AG20443 (cell line): ENCODE data around the gene ARF5.
A peak's percentile ranks its signal among the peaks of the same experiment; 100 is the strongest.
"Not testable (repeated sequence)": the region's sequence is repeated elsewhere in the genome, so short reads cannot be mapped to it uniquely, and the experiment has no call there.

Source experiments
- DNase-seq: peaks from one replicate; pipeline ENCODE4 v3.0.0; 2012; ENCODE audit warnings: low spot score, mixed read lengths

ARF5 gene

DNA sequence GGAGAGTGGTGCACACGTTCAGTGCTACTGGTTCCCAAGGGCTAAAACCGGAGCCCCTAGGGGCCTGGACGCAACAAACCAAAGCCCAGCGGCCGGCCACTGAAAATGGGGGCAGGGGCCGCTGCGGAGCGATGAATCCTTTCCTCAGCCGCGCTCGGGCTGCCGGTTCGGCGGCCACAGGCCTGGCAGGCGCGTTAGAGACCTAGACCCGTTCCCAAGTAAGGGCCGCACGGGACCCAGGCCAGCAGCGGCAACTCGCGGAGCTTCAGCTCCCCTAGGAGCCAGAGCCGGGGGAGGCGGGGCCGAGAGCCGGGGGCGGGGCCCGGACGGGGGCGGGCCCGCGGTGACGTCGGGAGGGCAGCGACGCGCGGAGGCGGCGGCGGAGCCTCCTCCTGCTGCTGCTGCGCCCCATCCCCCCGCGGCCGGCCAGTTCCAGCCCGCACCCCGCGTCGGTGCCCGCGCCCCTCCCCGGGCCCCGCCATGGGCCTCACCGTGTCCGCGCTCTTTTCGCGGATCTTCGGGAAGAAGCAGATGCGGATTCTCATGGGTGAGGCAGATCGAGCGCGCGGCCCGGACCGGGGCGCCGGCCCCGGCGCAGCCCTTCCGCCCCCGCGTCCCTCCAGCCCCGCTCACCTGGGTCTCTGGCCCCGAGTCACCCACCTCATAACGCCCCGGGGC is at the start of gene ARF5:
TSS of gene ARF5 (plus strand) at position 393 of the 678 bp plus-strand sequence. CDS start at position 481, 88 bp downstream.
- DNase-seq = peak; percentile 98

DNA sequence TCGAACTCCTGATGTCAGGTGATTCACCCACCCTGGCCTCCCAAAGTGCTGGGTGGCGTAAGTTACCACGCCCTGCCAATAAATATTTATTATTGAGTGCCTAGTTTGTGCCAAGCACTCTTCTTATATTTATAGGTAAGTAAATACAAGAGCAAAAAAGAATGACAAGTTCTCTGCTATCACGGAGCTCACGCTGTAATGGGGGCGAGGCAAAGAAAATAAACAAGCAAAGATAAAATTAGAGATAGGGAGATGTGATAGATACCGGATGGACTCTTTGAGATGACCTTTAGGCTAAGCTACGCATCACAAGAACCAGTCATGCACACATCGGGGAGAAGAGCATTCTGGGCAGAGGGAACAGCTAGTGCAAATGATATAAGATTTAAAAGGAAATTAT is 49.1 kb upstream of the ARF5 start:
- no peak for DNase-seq

DNA sequence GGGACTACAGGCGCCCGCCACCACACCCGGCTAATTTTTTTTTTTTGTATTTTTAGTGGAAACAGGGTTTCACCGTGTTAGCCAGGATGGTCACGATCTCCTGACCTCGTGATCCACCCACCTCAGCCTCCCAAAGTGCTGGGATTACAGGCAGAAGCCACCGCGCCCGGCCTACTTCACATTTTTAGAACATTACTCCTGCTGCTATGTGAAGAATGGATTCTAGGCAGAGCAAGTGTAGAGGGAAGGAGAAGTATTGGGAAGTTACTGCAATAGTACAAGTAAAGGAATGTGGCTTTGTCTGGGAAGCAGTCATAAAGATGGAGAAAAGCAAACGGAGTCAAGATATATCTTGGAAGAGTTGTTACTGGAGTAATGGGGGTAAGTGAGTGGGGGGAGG is 47.8 kb upstream of the ARF5 start:
- DNase-seq = not testable (repeated sequence)

DNA sequence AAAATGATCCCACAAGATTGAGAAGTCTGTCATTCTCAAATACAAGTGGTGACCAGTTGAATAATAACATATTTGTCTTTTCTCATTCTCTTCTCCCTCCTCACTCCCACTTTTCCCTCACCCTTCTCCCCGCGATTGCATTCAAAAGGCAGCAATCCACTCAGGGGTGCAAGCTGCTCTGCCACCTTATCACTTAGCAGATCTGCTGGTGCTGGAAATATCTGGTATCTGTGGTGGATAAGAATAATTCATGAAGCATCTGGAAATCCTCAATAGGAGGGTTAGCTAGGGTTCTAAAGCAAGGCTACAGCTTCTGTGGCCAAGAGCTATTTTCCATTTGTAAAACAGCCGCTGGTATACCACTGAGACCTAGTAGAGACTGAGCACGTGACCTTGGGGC is 46.7 kb upstream of the ARF5 start:
- DNase-seq = no peak

DNA sequence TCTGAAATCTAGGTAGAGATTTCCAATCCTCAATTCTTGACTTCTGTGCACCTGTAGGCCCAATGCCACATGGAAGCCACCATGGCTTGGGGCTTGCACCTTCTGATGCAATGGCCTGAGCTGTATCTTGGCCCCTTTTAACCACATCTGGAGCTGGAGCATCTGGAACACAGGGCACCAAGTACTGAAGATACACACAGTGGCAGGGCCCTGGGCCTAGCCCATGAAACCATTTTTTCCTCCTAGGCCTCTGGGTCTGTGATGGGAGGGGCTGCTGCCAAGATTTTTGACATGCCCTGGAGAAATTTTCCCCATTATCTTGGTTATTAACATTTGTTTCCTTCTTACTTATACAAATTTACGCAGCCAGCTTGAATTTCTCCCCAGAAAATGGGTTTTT is 41.9 kb upstream of the ARF5 start:
- DNase-seq = no peak

DNA sequence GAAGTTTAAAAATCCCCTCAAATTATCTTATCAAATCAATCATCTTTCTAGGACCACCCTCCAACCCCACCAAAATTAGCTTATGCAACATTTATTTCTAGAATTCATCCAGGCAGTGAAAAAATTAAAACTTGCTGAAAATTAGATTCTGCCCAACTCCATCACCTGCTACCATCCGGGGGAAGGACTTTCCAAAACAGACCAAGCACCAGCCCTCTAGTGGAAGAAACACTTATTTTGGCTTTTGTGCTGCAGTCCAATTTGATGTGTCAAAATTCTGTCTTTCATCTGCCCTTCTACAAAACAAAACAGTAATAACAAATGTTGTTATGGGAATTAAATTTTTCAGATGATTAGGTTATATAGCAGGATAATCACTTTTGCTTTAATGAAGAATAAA is 38.0 kb upstream of the ARF5 start:
- DNase-seq = no peak

DNA sequence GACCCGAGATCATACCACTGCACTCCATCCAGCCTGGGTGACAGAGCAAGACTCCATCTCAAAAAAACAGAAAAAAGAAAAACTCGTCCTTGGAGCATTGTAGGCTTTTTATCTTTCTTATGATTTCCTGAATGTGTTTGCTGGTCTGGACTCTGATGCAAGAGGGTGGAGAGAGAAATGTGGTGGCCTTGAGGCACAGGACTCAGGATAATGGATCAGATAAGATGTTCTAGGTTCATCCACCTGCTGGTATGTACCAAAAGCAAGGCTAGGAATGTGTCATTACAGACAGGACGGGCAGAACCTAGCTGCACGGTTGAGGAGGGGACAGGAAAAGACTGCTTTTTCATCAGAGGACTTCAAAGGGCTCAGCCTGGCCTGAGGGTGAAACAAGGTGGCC is 36.3 kb upstream of the ARF5 start:
- DNase-seq = no peak

DNA sequence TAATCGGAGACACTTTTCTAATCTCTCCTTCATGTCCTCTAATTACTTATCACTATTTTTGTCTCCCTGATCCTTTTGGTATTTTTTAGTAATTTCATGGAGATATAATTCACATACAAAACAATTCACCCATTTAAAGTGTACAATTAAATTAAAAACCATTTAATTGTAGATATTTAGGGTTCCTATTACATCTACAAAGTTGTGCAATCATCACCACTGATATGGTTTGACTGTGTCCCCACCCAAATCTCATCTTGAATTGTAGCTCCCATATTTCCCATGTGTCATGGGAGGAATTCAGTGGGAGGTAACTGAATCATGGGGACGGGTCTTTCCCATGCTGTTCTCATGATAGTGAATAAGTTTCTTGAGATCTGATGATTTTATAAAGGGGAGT is 31.8 kb upstream of the ARF5 start:
- no peak for DNase-seq

DNA sequence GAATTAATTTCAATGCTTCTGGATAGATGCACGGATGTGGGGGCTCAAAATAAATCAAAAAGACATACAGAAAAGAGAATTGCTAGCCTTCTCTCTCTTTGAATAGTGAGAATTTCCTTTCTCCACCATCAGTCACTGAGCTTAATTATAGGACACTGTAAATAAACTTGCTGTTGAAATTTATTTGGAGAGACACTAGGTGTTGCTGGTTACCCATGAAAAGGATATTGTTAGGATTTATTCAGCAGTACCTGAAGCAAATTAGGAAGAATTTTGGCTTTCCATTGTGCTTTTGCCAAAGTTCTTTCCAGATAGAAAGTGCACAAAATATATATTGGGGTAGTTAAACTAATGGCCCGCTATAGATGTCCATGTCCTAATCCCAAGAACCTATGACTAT is 30.4 kb upstream of the ARF5 start:
- no peak for DNase-seq

DNA sequence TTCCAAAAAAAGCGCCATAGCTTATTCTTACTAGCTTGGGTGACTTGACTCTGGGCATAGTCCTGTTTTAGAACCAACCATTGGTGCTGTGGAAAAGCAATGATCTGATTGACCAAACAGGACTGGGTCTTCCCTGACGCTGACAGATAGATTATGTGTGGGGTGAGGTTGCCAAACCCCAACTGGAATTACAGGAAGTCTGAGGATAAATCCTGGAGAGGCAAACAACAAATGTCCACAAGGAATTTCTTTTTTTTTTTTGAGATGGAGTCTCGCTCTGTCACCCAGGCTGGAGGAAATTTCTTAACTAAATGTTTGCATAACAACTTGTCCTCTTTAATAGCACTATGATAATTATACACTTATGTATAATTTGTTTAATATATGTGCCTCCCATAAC is 22.0 kb upstream of the ARF5 start:
- DNase-seq = no peak

DNA sequence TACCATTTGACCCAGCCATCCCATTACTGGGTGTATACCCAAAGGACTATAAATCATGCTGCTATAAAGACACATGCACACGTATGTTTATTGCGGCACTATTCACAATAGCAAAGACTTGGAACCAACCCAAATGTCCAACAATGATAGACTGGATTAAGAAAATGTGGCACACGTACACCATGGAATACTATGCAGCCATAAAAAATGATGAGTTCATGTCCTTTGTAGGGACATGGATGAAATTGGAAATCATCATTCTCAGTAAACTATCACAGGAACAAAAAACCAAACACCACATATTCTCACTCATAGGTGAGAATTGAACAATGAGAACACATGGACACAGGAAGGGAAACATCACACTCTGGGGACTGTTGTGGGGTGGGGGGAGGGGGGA is 20.2 kb upstream of the ARF5 start:
- not testable (repeated sequence) for DNase-seq

DNA sequence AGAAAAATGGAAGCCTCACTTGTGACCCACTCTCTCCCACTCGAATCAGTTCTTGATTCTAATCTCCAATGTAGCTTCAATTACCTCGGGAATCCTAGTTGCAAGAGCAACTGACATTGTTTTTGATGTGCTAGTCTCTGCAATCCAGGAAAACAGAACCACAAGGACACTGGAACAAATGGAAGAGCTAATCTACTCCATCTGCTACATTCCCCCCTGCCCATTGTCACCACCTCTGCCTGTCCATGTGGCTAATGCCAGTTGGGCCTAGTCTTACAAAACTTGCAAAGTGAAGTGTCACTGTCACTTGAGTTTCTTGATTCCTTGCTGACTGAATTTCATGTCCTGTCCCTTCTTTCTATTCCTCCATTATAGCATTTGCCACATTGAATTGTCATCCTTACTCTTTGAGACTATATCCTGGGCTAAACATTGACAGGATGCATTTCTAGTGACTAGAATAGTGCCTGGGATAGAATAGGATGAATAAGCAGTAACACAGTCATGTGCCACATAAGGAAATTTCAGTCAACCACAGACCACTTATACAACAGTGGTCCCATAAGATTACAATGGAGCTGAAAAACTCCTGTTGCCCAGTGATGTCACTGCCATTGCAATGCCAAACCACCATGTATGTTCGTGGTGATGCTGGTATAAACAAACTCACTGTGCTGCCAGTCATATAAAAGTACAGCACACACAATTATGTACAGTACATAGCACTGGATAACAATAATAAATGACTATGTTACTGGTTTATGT is 16.3 kb upstream of the ARF5 start:
- no peak for DNase-seq

DNA sequence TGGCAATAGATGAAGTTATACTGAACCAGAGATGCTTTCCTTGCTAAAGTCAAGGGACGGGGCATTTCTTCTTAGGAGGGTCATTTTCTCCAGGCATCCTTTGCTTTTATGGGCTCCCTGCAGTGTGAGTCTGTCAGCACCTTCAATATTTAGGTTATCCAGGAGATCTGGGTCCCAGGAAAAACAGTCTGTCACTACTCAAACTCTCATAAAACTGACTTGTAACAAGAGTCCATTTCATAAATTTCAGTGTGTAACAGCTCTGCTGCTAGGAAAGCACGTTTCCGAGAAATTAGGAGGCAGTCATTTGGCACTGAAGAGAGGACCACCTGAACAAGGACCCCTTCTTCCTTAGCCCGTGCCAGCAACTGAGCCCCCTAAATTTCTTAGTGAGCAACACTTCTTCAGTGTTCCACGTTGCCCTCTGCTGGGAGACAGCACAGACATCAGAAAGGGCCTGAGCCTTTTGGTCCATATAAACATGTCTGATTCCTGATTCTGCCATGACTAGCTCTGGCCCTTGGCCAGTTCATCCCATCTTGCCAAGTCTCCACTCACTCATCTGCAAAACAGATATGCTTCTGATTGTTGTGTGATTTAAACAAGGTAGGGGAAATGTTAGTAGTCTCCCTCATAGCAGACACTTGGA is 10.1 kb upstream of the ARF5 start:
- peak; percentile 32 for DNase-seq

DNA sequence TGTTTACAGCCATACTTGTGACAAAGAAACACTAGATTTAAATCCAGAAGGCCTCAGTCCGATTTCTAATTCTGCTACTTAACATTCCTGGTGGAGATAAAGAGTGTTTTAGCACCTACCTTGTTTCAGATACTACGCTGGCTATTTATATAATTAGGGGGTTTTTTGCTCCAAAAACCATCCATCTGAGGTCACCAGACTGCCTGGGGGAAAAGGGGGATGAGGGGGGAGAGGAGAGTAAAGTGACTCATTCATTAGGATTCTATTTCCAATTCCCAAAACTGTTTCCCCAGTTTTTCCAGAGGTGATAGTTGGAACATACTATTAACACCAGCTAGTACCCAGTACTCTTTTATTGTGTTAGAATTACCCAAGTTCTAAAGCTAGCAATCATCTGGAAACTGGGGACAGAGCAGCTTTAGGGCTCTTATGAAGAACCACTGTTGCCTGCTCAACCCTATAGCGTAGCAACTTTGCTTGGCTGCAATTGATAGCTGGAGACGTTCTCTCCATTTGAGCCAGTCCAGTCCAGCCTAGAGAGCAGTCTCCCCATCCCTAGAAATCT is 9.4 kb upstream of the ARF5 start:
- DNase-seq = peak; percentile 33

DNA sequence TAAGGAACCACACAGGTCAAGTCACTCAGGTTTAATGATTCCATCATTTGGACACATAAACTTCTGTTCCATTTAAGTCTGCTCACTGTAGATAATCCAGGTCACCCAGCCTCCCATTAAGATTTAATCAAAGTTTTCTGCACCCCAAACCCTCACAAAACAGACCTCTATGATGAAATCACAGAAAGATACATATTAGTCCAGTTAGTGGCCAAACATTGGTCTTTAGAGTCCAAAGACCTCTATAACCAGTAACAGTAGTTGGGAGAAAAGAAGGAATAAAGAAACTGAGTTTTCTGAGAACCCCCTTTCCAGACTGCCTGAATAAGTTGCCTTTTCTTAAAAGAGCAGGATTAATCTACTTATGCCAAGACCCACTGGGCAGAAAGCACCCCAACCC is 7.6 kb upstream of the ARF5 start:
- DNase-seq = no peak

DNA sequence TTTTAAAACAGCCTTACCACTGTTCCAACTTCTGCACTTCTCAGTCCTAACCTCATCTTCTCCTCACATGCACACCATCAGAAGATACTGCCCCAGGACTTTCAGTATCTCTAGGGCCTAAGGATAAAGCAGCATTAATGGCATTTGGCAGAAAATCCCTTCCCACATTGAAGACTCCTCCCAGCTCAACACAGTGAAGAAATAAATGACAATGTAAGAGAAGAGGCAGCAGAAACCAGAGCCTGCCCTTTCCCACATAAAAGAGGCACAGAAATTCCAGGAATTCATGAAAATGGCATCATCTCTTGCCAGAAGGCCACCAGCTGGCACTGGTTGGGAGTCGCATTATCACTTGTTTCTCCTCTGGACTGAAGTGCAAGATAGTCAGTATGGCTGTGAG is 6.5 kb upstream of the ARF5 start:
- DNase-seq = no peak

DNA sequence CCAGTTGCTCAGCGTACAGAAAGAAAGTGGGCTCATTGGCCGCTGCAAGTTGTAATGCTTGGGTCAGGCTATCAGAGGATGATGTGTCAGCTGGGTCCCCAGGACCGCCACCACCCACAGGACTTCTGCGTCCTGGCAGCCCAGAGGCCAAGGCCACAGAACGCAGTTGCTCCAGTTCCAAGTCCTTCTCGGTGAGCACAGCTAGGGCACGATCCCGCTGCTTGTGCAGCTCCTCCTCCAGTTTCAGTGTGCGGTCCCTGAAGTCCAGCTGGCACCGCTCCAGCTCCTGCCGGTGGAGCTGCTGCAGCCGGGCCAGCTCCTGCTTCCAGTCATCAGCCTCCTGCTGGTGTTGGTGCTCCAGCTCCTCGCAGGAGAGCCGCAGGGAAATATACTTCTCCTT is 5.8 kb upstream of the ARF5 start:
- no peak for DNase-seq

DNA sequence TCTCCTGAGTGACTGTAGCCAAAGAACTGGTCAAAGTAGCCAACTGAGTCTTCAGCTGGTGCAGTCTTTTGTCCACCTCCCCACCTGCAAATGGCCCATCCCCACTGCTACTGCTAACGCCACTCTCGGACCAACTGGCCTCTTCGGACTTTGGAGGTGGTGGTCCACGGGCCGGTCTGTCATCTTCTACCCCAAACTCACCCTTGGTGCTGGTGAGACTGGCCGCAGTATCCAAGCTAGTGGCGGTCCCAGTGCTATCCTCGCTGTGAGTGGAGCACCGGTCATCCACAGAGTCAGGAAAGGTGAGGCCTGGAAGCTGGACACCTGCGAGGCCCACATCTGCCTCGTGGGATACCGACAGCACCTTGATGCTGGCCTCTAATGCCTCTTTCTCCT is 3.6 kb upstream of the ARF5 start:
- no peak for DNase-seq

DNA sequence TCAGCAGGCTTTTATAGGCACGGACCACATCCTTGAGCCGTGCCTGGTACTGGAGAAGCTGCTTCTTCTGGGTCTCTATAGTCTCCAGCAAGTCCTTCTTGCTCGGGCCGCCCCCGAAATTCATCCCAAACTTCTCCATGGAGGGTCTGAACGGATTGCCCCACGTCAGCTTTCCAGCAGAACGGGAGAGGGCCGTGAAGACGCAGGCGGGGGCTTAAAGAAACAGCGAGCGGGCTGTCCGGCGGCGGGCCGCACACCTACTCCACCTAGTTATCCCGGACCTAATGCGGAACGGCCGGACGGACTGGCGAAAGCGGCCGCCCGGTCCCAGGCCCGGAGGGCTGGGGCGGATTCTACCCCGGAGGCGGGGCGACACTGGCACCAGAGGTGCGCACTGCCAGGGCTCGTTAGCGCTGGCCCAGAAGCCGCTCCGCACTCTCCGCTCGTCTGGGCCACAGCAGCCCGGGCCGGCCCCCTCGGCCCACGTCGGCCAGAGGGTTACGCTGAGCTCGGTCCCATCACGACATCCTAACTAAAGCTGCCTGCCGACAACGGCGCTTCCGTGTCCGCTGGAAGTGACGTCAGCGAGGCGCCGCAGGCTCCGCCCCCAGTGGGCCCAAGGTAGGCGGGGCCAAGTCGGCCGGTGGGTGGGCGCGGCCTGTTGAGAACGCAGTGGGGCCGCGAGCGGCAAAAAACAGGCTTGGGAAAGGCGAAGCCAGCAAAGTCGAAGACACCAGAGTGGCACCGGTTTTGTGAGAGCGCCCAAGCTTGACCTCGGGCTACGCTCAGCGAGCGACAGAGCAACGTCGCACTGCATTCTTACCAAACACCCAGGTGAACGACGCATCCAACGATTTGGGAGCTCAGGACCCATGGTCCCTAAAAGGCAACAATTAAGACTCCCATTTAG is 2.9 kb upstream of the ARF5 start, which contains the start of gene GCC1:
TSS of gene GCC1 (minus strand) at position 553 of the 910 bp plus-strand sequence. CDS start at position 139, 414 bp downstream.
- peak; percentile 97 for DNase-seq

DNA sequence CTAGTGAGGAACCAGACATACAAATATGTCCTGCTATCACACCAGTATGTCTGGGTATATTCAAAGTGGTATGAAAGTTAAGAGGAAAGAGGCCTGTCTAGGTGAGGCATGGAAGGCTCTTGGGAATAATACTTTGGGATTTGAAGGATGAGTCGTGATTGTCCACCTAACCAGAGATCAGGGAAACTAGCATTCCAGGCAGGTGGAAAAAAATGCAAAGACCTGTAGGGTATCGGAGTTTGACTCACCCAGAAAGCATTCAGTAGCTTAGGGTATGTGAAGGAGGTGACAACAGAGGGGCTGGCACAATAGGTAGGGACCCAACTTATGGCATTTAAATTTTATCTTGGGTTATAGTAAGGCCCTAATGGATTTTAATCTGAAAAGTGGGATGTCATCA is 1.9 kb upstream of the ARF5 start:
- no peak for DNase-seq

DNA sequence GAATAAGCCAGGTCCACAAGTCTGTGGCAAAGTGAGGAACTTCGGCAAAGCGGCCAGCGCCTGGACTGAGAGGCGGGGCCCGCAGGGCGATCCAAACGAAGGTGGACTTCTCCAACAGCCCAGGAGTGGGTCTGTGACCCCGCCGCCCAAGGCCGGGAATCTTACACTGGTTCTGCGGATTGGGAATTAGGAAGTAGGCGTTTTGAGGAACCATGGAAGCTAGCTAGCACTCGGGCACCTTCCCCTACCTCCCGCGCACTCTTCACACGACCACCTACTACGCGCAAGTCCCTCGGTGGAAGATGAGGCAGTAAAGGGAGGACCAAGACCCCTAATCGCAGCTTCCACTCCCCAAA is 570 bp upstream of the ARF5 start:
- DNase-seq = no peak
